ENCODE measurements around the gene MVB12B.

The MVB12B gene

GRCh38 chr9:126386088-126386487 lies 59.5 kb downstream of the MVB12B start:
- Histone ChIP-seq H3K4me1 (ENCODE audit: control insufficient read depth, insufficient read depth, low read length, unreplicated experiment) (no peaks in the 10 kb centered on the region), H3K36me3 (ENCODE audit: insufficient read depth, low read length) (no peaks in the 10 kb centered on the region), H3K27ac (ENCODE audit: low read depth, low read length) (no peak overlapping the region), H2AFZ (ENCODE audit: low read length, unreplicated experiment) (no peak overlapping the region), H3K4me3 (ENCODE audit: low read depth, low read length) (no peak overlapping the region), H3K79me2 (ENCODE audit: control insufficient read depth, insufficient read depth, low read length, unreplicated experiment) (no peaks in the 10 kb centered on the region), H3K27me3 (ENCODE audit: insufficient read depth, low read length) (no peaks in the 10 kb centered on the region)

GRCh38 chr9:126386776-126387175 lies 60.1 kb downstream of the MVB12B start:
- Histone ChIP-seq H3K4me1 (ENCODE audit: control insufficient read depth, insufficient read depth, low read length, unreplicated experiment) (no peaks in the 10 kb centered on the region), H3K4me3 (ENCODE audit: low read depth, low read length) (no peak overlapping the region), H3K27ac (ENCODE audit: low read depth, low read length) (no peak overlapping the region), H3K36me3 (ENCODE audit: insufficient read depth, low read length) (no peaks in the 10 kb centered on the region), H2AFZ (ENCODE audit: low read length, unreplicated experiment) (no peak overlapping the region), H3K79me2 (ENCODE audit: control insufficient read depth, insufficient read depth, low read length, unreplicated experiment) (no peaks in the 10 kb centered on the region), H3K27me3 (ENCODE audit: insufficient read depth, low read length) (no peaks in the 10 kb centered on the region)

GRCh38 chr9:126388964-126389708 lies 62.5 kb downstream of the MVB12B start:
- Histone ChIP-seq H3K4me1 (ENCODE audit: control insufficient read depth, insufficient read depth, low read length, unreplicated experiment) (no peaks in the 10 kb centered on the region), H3K79me2 (ENCODE audit: control insufficient read depth, insufficient read depth, low read length, unreplicated experiment) (no peaks in the 10 kb centered on the region), H3K4me3 (ENCODE audit: low read depth, low read length) (no peak overlapping the region), H3K27ac (ENCODE audit: low read depth, low read length) (no peak overlapping the region), H2AFZ (ENCODE audit: low read length, unreplicated experiment) (no peak overlapping the region), H3K27me3 (ENCODE audit: insufficient read depth, low read length) (no peaks in the 10 kb centered on the region), H3K36me3 (ENCODE audit: insufficient read depth, low read length) (no peaks in the 10 kb centered on the region)

DNA sequence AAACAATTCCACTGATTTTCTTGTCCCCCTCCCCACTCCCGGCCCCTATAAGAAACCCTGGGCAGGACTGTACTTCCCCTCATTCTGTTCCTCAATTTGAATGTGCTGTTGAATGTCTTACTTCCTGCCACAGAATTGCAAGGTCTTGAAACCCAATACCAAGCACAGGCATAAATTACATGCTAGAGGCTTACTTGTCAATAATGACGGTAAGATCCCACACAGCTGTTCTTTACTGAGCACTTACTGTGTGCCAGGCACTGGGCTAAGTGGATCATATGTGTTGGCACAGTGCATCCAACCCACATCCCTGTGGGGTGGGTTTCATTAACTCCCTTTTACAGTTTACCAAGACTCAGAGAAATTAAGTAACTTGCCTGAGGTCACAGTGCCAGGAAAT lies 63.4 kb downstream of the MVB12B start:
- no peak overlapping the region for H2AFZ ChIP-seq (ENCODE audit: low read length, unreplicated experiment)
- H3K4me3 ChIP-seq (ENCODE audit: low read depth, low read length) = no peak overlapping the region
- no peaks in the 10 kb centered on the region for H3K79me2 ChIP-seq (ENCODE audit: control insufficient read depth, insufficient read depth, low read length, unreplicated experiment)
- H3K4me1 ChIP-seq (ENCODE audit: control insufficient read depth, insufficient read depth, low read length, unreplicated experiment) = peaks cover 1% of the 10 kb centered on the region
- H3K36me3 ChIP-seq (ENCODE audit: insufficient read depth, low read length) = no peaks in the 10 kb centered on the region
- no peaks in the 10 kb centered on the region for H3K27me3 ChIP-seq (ENCODE audit: insufficient read depth, low read length)
- no peak overlapping the region for H3K27ac ChIP-seq (ENCODE audit: low read depth, low read length)

DNA sequence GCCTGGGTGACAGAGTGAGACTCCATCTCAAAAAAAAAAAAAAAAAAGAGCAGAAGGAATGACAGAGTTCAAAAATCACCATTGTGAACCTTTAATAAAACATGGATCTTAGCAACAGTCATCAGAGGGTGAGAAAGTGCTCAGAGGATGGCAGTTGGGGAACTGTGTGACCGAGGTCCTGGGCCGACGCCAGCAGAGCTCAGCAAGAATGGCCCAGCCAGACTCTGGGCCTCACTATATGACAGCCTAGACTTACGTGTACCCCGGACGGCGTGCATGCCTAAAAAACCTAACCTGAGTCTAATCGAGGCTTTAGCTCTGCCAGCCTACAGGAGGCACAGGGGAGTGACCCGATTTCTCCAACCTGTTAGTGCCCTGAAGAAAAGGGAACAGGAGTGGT lies 64.3 kb downstream of the MVB12B start:
- H3K27me3 ChIP-seq (ENCODE audit: insufficient read depth, low read length) = no peaks in the 10 kb centered on the region
- H2AFZ ChIP-seq (ENCODE audit: low read length, unreplicated experiment) = no peak overlapping the region
- H3K36me3 ChIP-seq (ENCODE audit: insufficient read depth, low read length) = no peaks in the 10 kb centered on the region
- H3K4me3 ChIP-seq (ENCODE audit: low read depth, low read length) = no peak overlapping the region
- H3K79me2 ChIP-seq (ENCODE audit: control insufficient read depth, insufficient read depth, low read length, unreplicated experiment) = no peaks in the 10 kb centered on the region
- H3K27ac ChIP-seq (ENCODE audit: low read depth, low read length) = no peak overlapping the region
- H3K4me1 ChIP-seq (ENCODE audit: control insufficient read depth, insufficient read depth, low read length, unreplicated experiment) = peaks cover 8% of the 10 kb centered on the region

GRCh38 chr9:126391713-126392661 lies 65.4 kb downstream of the MVB12B start:
- no peak overlapping the region for H3K27ac ChIP-seq (ENCODE audit: low read depth, low read length)
- no peak overlapping the region for H3K4me3 ChIP-seq (ENCODE audit: low read depth, low read length)
- H3K36me3 ChIP-seq (ENCODE audit: insufficient read depth, low read length) = no peaks in the 10 kb centered on the region
- H3K27me3 ChIP-seq (ENCODE audit: insufficient read depth, low read length) = no peaks in the 10 kb centered on the region
- no peak overlapping the region for H2AFZ ChIP-seq (ENCODE audit: low read length, unreplicated experiment)
- H3K79me2 ChIP-seq (ENCODE audit: control insufficient read depth, insufficient read depth, low read length, unreplicated experiment) = no peaks in the 10 kb centered on the region
- H3K4me1 ChIP-seq (ENCODE audit: control insufficient read depth, insufficient read depth, low read length, unreplicated experiment) = peaks cover 8% of the 10 kb centered on the region

DNA sequence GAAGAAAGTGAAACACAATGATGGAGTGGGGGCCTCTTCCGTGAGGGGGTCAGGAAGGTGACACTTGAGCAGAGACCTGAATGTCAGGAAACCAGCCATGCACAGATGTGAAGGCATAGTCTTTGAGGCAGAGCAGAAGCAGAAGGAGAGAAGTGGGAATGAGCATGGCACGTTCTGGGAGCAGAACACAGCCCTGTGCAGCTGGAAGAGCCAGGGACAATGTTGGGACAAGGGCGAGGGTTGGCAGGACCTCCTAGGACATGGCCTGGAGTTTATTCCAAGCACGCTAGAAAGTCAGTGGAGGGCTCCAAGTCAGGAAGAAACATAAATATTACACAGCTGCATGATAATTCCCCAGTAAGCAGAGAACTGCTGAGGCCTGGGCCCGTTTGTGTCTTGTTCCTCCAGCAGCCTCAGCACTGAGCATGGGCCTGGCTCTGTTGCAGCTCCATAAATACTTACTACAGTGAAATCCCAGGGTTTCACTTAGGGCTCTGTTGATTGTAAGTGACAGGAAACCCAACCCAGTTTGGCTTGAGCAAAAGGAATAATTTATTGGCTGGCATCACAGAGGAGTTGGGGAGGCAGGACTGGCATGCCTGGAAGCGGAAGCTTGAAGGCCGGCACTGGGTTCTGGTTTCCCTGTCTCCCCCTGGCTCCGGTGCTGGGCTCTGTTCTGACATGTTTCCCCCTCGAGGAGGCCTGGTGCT lies 66.2 kb downstream of the MVB12B start:
- Histone ChIP-seq H3K79me2 (ENCODE audit: control insufficient read depth, insufficient read depth, low read length, unreplicated experiment) (no peaks in the 10 kb centered on the region), H3K36me3 (ENCODE audit: insufficient read depth, low read length) (no peaks in the 10 kb centered on the region), H3K4me3 (ENCODE audit: low read depth, low read length) (no peak overlapping the region), H3K27ac (ENCODE audit: low read depth, low read length) (no peak overlapping the region), H3K27me3 (ENCODE audit: insufficient read depth, low read length) (no peaks in the 10 kb centered on the region), H3K4me1 (ENCODE audit: control insufficient read depth, insufficient read depth, low read length, unreplicated experiment) (peaks cover 8% of the 10 kb centered on the region), H2AFZ (ENCODE audit: low read length, unreplicated experiment) (no peak overlapping the region)

DNA sequence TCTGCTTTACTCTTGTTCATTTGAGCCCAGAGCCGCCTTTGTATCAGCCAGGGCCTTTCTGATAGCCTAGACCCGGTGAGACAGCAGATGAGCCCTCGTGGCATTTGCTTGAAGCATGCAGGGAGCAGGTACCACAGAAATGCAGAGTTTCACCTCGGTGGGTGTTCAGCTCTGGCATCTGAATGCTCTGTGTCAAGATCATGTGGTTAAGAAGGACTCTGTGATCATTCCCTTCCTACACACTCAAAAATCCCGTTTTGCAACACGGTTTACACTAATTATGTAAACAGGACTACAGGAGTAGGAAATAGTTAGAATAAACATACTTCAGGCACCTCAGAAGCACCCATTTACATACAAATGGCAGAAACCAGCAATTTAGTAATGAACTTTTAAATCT lies 67.2 kb downstream of the MVB12B start:
- H3K27ac ChIP-seq (ENCODE audit: low read depth, low read length) = no peak overlapping the region
- no peak overlapping the region for H2AFZ ChIP-seq (ENCODE audit: low read length, unreplicated experiment)
- H3K79me2 ChIP-seq (ENCODE audit: control insufficient read depth, insufficient read depth, low read length, unreplicated experiment) = no peaks in the 10 kb centered on the region
- H3K4me1 ChIP-seq (ENCODE audit: control insufficient read depth, insufficient read depth, low read length, unreplicated experiment) = peaks cover 8% of the 10 kb centered on the region
- no peaks in the 10 kb centered on the region for H3K36me3 ChIP-seq (ENCODE audit: insufficient read depth, low read length)
- H3K4me3 ChIP-seq (ENCODE audit: low read depth, low read length) = no peak overlapping the region
- no peaks in the 10 kb centered on the region for H3K27me3 ChIP-seq (ENCODE audit: insufficient read depth, low read length)

GRCh38 chr9:126394802-126395201 lies 68.2 kb downstream of the MVB12B start:
- Histone ChIP-seq H3K27me3 (ENCODE audit: insufficient read depth, low read length) (no peaks in the 10 kb centered on the region), H3K4me3 (ENCODE audit: low read depth, low read length) (no peak overlapping the region), H3K27ac (ENCODE audit: low read depth, low read length) (no peak overlapping the region), H2AFZ (ENCODE audit: low read length, unreplicated experiment) (no peak overlapping the region), H3K36me3 (ENCODE audit: insufficient read depth, low read length) (no peaks in the 10 kb centered on the region), H3K79me2 (ENCODE audit: control insufficient read depth, insufficient read depth, low read length, unreplicated experiment) (no peaks in the 10 kb centered on the region), H3K4me1 (ENCODE audit: control insufficient read depth, insufficient read depth, low read length, unreplicated experiment) (peaks cover 8% of the 10 kb centered on the region)

GRCh38 chr9:126395439-126396212 lies 69.0 kb downstream of the MVB12B start:
- H3K4me3 ChIP-seq (ENCODE audit: low read depth, low read length) = no peak overlapping the region
- no peak overlapping the region for H2AFZ ChIP-seq (ENCODE audit: low read length, unreplicated experiment)
- peaks cover 8% of the 10 kb centered on the region for H3K4me1 ChIP-seq (ENCODE audit: control insufficient read depth, insufficient read depth, low read length, unreplicated experiment)
- no peak overlapping the region for H3K27ac ChIP-seq (ENCODE audit: low read depth, low read length)
- no peaks in the 10 kb centered on the region for H3K36me3 ChIP-seq (ENCODE audit: insufficient read depth, low read length)
- H3K79me2 ChIP-seq (ENCODE audit: control insufficient read depth, insufficient read depth, low read length, unreplicated experiment) = no peaks in the 10 kb centered on the region
- H3K27me3 ChIP-seq (ENCODE audit: insufficient read depth, low read length) = no peaks in the 10 kb centered on the region

Data from ACC112 (cell line).